Uterus (tissue), 2 donors: ENCODE measurements around the gene LINC01488.

Experiments used
- CTCF ChIP-seq, 4 experiments: fragments of 200-600 bp in 2 of 4; fragments of 450-650 bp in 2 of 4; sonication (generic) in 2 of 4; IDR thresholded peaks; one replicate each; pipeline ENCODE4 v1.5.1; 2016 to 2019; ENCODE audit warnings: antibody characterized with exemption in 4 of 4, mild to moderate bottlenecking in 2 of 4, moderate library complexity in 1 of 4
- POLR2A ChIP-seq, 2 donors: fragments of 450-650 bp; IDR thresholded peaks; one replicate each; pipeline ENCODE4 v1.6.1; 2016; ENCODE audit warnings: antibody characterized with exemption in 2 of 2, mild to moderate bottlenecking in 1 of 2, moderate library complexity in 1 of 2

DNA sequence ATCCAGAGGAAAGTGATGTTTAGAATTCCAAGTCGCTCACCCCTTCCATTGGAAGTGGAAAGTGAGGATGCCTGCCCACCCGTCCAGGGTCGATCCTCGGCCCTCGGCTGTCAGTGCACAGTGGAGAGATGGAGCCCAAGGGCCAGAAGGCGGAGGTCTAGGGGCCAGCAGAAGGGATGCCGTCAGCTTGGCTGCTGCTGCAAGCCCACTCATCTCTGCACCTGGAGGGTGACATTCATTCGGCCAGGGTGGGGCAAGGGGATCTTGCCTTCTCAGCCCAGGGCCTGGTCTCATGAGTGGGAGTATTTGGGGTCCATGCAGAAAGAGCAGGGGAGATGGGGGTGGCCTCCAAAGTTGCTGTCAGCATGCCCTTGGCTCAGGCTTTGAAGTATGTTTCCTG lies 30.7 kb downstream of the LINC01488 start:
- TF ChIP-seq CTCF (IDR thresholded peaks at IDR 0.05) (no peak), POLR2A (IDR thresholded peaks at IDR 0.05) (no peak)
